ENCODE data around the gene NAPA.

Gene NAPA

GRCh38 chr19:47545061-47545948 lies 30.4 kb upstream of the NAPA start:
- TF ChIP-seq EZH2 (IDR thresholded peaks at IDR 0.05): no peak
- no peak for TF ChIP-seq POLR2AphosphoS5 (IDR thresholded peaks at IDR 0.05; ENCODE audit: borderline replicate concordance, low read depth, low read length)
- TF ChIP-seq FOXP2 (optimal IDR thresholded peaks at IDR 0.05; ENCODE audit: control extremely low read depth, extremely low read length, insufficient read depth): no peak
- Histone ChIP-seq H3K4me3 (no peak overlapping the region), H3K36me3 (ENCODE audit: insufficient read depth, low read length) (no peaks in the 10 kb centered on the region), H3K9me3 (ENCODE audit: low read depth, low read length) (no peaks in the 10 kb centered on the region), H3K27ac (no peak overlapping the region), H3K9ac (ENCODE audit: insufficient read length) (no peak overlapping the region)
- no peak for DNase-seq (ENCODE audit: low read depth, low spot score)

- Histone ChIP-seq H3K9me3 (ENCODE audit: low read depth, low read length) (no peaks in the 10 kb centered on the region), H3K9ac (ENCODE audit: insufficient read length) (no peak overlapping the region), H3K27ac (no peak overlapping the region), H3K36me3 (ENCODE audit: insufficient read depth, low read length) (no peaks in the 10 kb centered on the region), H3K4me3 (no peak overlapping the region)
- no peak for TF ChIP-seq POLR2AphosphoS5 (IDR thresholded peaks at IDR 0.05; ENCODE audit: borderline replicate concordance, low read depth, low read length)
- TF ChIP-seq FOXP2 (optimal IDR thresholded peaks at IDR 0.05; ENCODE audit: control extremely low read depth, extremely low read length, insufficient read depth): no peak
- TF ChIP-seq EZH2 (IDR thresholded peaks at IDR 0.05): no peak
- no peak for DNase-seq (ENCODE audit: low read depth, low spot score)
Measured at GRCh38 chr19:47544476-47544875, 29.6 kb upstream of the NAPA start.

- no peak overlapping the region for H3K27ac ChIP-seq
- no peaks in the 10 kb centered on the region for H3K9me3 ChIP-seq (ENCODE audit: low read depth, low read length)
- TF ChIP-seq FOXP2 (optimal IDR thresholded peaks at IDR 0.05; ENCODE audit: control extremely low read depth, extremely low read length, insufficient read depth) (no peak), EZH2 (IDR thresholded peaks at IDR 0.05) (no peak), POLR2AphosphoS5 (IDR thresholded peaks at IDR 0.05; ENCODE audit: borderline replicate concordance, low read depth, low read length) (no peak)
- no peaks in the 10 kb centered on the region for H3K36me3 ChIP-seq (ENCODE audit: insufficient read depth, low read length)
- H3K9ac ChIP-seq (ENCODE audit: insufficient read length): no peak overlapping the region
- no peak overlapping the region for H3K4me3 ChIP-seq
- no peak for DNase-seq (ENCODE audit: low read depth, low spot score)
Measured at GRCh38 chr19:47544075-47544474, 29.2 kb upstream of the NAPA start.

- DNase-seq (ENCODE audit: low read depth, low spot score): no peak
- TF ChIP-seq POLR2AphosphoS5 (IDR thresholded peaks at IDR 0.05; ENCODE audit: borderline replicate concordance, low read depth, low read length) (no peak), EZH2 (IDR thresholded peaks at IDR 0.05) (no peak), FOXP2 (optimal IDR thresholded peaks at IDR 0.05; ENCODE audit: control extremely low read depth, extremely low read length, insufficient read depth) (no peak)
Measured at GRCh38 chr19:47542030-47542475, 27.2 kb upstream of the NAPA start.

GRCh38 chr19:47541518-47541917 lies 26.7 kb upstream of the NAPA start:
- Histone ChIP-seq H3K27ac (no peak overlapping the region), H3K4me3 (no peak overlapping the region)

More at GRCh38 chr19:47542030-47542475, 27.2 kb upstream of the NAPA start:
- Histone ChIP-seq H3K27ac (no peak overlapping the region), H3K36me3 (ENCODE audit: insufficient read depth, low read length) (no peaks in the 10 kb centered on the region), H3K4me3 (no peak overlapping the region), H3K9ac (ENCODE audit: insufficient read length) (no peak overlapping the region), H3K9me3 (ENCODE audit: low read depth, low read length) (no peaks in the 10 kb centered on the region)

GRCh38 chr19:47540748-47541147 lies 25.9 kb upstream of the NAPA start:
- Histone ChIP-seq H3K9me3 (ENCODE audit: low read depth, low read length) (no peaks in the 10 kb centered on the region), H3K27ac (no peak overlapping the region), H3K4me3 (no peak overlapping the region), H3K9ac (ENCODE audit: insufficient read length) (no peak overlapping the region), H3K36me3 (ENCODE audit: insufficient read depth, low read length) (no peaks in the 10 kb centered on the region)
- TF ChIP-seq POLR2AphosphoS5 (IDR thresholded peaks at IDR 0.05; ENCODE audit: borderline replicate concordance, low read depth, low read length): no peak
- DNase-seq (ENCODE audit: low read depth, low spot score): no peak

More at GRCh38 chr19:47541518-47541917, 26.7 kb upstream of the NAPA start:
- DNase-seq (ENCODE audit: low read depth, low spot score): no peak
- no peaks in the 10 kb centered on the region for H3K9me3 ChIP-seq (ENCODE audit: low read depth, low read length)
- H3K36me3 ChIP-seq (ENCODE audit: insufficient read depth, low read length): no peaks in the 10 kb centered on the region
- H3K9ac ChIP-seq (ENCODE audit: insufficient read length): no peak overlapping the region
- no peak for TF ChIP-seq POLR2AphosphoS5 (IDR thresholded peaks at IDR 0.05; ENCODE audit: borderline replicate concordance, low read depth, low read length)

- Histone ChIP-seq H3K9me3 (ENCODE audit: low read depth, low read length) (no peaks in the 10 kb centered on the region), H3K4me3 (no peak overlapping the region), H3K9ac (ENCODE audit: insufficient read length) (no peak overlapping the region), H3K36me3 (ENCODE audit: insufficient read depth, low read length) (no peaks in the 10 kb centered on the region), H3K27ac (no peak overlapping the region)
- no peak for DNase-seq (ENCODE audit: low read depth, low spot score)
- TF ChIP-seq FOXP2 (optimal IDR thresholded peaks at IDR 0.05; ENCODE audit: control extremely low read depth, extremely low read length, insufficient read depth) (no peak), POLR2AphosphoS5 (IDR thresholded peaks at IDR 0.05; ENCODE audit: borderline replicate concordance, low read depth, low read length) (no peak), EZH2 (IDR thresholded peaks at IDR 0.05) (no peak)
Measured at GRCh38 chr19:47539747-47540311, 25.0 kb upstream of the NAPA start.

GRCh38 chr19:47538812-47539211 lies 23.9 kb upstream of the NAPA start:
- no peak for TF ChIP-seq FOXP2 (optimal IDR thresholded peaks at IDR 0.05; ENCODE audit: control extremely low read depth, extremely low read length, insufficient read depth)
- no peak for TF ChIP-seq POLR2AphosphoS5 (IDR thresholded peaks at IDR 0.05; ENCODE audit: borderline replicate concordance, low read depth, low read length)
- TF ChIP-seq EZH2 (IDR thresholded peaks at IDR 0.05): no peak
- no peak for DNase-seq (ENCODE audit: low read depth, low spot score)
- no peak overlapping the region for H3K27ac ChIP-seq
- no peak overlapping the region for H3K4me3 ChIP-seq
- no peaks in the 10 kb centered on the region for H3K9me3 ChIP-seq (ENCODE audit: low read depth, low read length)
- H3K36me3 ChIP-seq (ENCODE audit: insufficient read depth, low read length): no peaks in the 10 kb centered on the region
- H3K9ac ChIP-seq (ENCODE audit: insufficient read length): no peak overlapping the region
